K562 (cell line): ENCODE data around the gene RNF34. TPM values are rescaled to one million over a fixed set of nuclear protein-coding genes. Genes with fewer than 3 reads are reported as not detected.
A peak's percentile ranks its signal among the peaks of the same experiment; 100 is the strongest.

Source experiments
- ATAC-seq: fragments of 200-7000 bp; cut with Tn5 transposase; 3 replicates; pipeline ENCODE4 v1.9.1; 2020; ENCODE audit warnings: moderate library complexity
- BruUV-seq: library from RNA; stranded (reverse); fragments of 400-500 nt; replicated peaks from 2 replicates; lab custom pipeline; 2021; lab: Mats Ljungman, UMichigan
- CTCF ChIA-PET: fragments of 300-600 bp; formaldehyde crosslinking; extraction: SDS; loops from one replicate; lab custom pipeline; 2021; ENCODE audit warnings: low intra/inter-chr PET ratio; lab: Yijun Ruan, JAX
- POLR2A ChIA-PET: fragments of 300-600, 350-650 bp; sonication (Branson Sonifier 250); formaldehyde crosslinking; extraction: SDS; loops from one replicate; lab custom pipeline; 2021; ENCODE audit warnings: antibody characterized with exemption, inconsistent platforms; lab: Yijun Ruan, JAX
- DNase-seq, 4 experiments: peaks; one replicate each; pipeline versions ENCODE4 v3.0.0 to v3.0.0-alpha.2; 2011 to 2018; ENCODE audit warnings: low spot score in 3 of 4, mixed read lengths in 3 of 4; ENCODE audit errors: extremely low read depth in 1 of 4
- FAIRE-seq: peaks from 2 replicates; lab custom pipeline; 2011; peaks lifted over from hg19 to GRCh38; lab: Jason Lieb, UNC
- H2AFZ ChIP-seq: 2 replicates; pipeline ENCODE4 v1.6.0; 2011; ENCODE audit warnings: low read depth, low read length, control low read depth, inconsistent platforms
- H3K27ac ChIP-seq: fragments of 200-600 bp; 3 replicates; pipeline ENCODE4 v1.8.0; 2011; ENCODE audit warnings: low read depth, mild to moderate bottlenecking, control low read depth, inconsistent platforms, low read length, moderate library complexity, mixed read lengths; ENCODE audit errors: extremely low read depth
- H3K27me3 ChIP-seq, 2 experiments: fragments of 300-600 bp in 1 of 2; 2 replicates in 1 of 2; 3 replicates in 1 of 2; pipeline versions ENCODE4 v1.6.0 to v1.8.0; 2011; ENCODE audit warnings: inconsistent platforms in 2 of 2, low read length in 2 of 2, mild to moderate bottlenecking in 1 of 2, mixed read lengths in 1 of 2, moderate library complexity in 1 of 2; ENCODE audit not compliant: control insufficient read depth in 2 of 2, insufficient read depth in 2 of 2
- H3K36me3 ChIP-seq: fragments of 300-600 bp; 3 replicates; pipeline ENCODE4 v1.8.0; 2011; ENCODE audit warnings: mild to moderate bottlenecking, low read length, inconsistent platforms; ENCODE audit not compliant: control insufficient read depth, insufficient read depth
- H3K4me1 ChIP-seq, 2 experiments: fragments of 200-600 bp in 1 of 2; replicated peaks in 1 of 2; 2 replicates in 1 of 2; 3 replicates in 1 of 2; pipeline versions ENCODE4 v1.5.1 to v1.8.0; 2011; ENCODE audit warnings: inconsistent platforms in 2 of 2, low read length in 2 of 2, mild to moderate bottlenecking in 1 of 2, mixed read lengths in 1 of 2, moderate library complexity in 1 of 2; ENCODE audit not compliant: control insufficient read depth in 2 of 2, insufficient read depth in 2 of 2
- H3K4me2 ChIP-seq: 2 replicates; pipeline ENCODE4 v1.6.1; 2011; ENCODE audit warnings: low read length, control low read depth, inconsistent platforms, mixed read lengths; ENCODE audit not compliant: insufficient read depth
- H3K4me3 ChIP-seq: fragments of 200-600 bp; sonication (generic), shearing (Covaris generic); 2 replicates; pipeline ENCODE4 v1.5.1; 2016; ENCODE audit warnings: control low read depth, inconsistent platforms
- H3K79me2 ChIP-seq: fragments of 200-600 bp; 3 replicates; pipeline ENCODE4 v1.8.0; 2011; ENCODE audit warnings: low read length, inconsistent platforms; ENCODE audit not compliant: control insufficient read depth, insufficient read depth
- H3K9ac ChIP-seq, 2 experiments: 2 replicates each; pipeline versions ENCODE4 v1.6.0 to v1.6.1; 2011; ENCODE audit warnings: low read depth in 2 of 2, low read length in 2 of 2, control low read depth in 1 of 2, inconsistent platforms in 1 of 2, mild to moderate bottlenecking in 1 of 2, mixed read lengths in 1 of 2; ENCODE audit not compliant: insufficient read depth in 1 of 2
- H3K9me1 ChIP-seq: one replicate; pipeline ENCODE4 v1.6.0; 2011; ENCODE audit warnings: inconsistent platforms, mild to moderate bottlenecking, low read length, moderate library complexity; ENCODE audit not compliant: control insufficient read depth, insufficient read depth
- H3K9me3 ChIP-seq: replicated peaks from 2 replicates; pipeline ENCODE4 v1.5.1; 2011; ENCODE audit warnings: low read depth, low read length, inconsistent platforms; ENCODE audit not compliant: control insufficient read depth, insufficient read depth
- H4K20me1 ChIP-seq: replicated peaks from 2 replicates; pipeline ENCODE4 v1.6.1; 2011; ENCODE audit warnings: low read length, inconsistent platforms, mixed read lengths; ENCODE audit not compliant: control insufficient read depth, insufficient read depth
- MCM3 ChIP-seq: fragments of 450-650 bp; IDR thresholded peaks from 2 replicates; pipeline ENCODE4 v1.6.1; 2016
- POLR2G ChIP-seq: fragments of 200-400 bp; formaldehyde crosslinking; IDR thresholded peaks from 2 replicates; pipeline ENCODE4 v1.6.1; 2017; ENCODE audit warnings: low read depth, mild to moderate bottlenecking, antibody characterized with exemption, low read length, moderate library complexity
- RBFOX2 ChIP-seq: fragments of 200-400 bp; formaldehyde crosslinking; IDR thresholded peaks from 2 replicates; pipeline ENCODE4 v1.6.1; 2017; ENCODE audit warnings: low read depth, mild to moderate bottlenecking, low read length, moderate library complexity
- ZBTB43 ChIP-seq: sonication (generic); formaldehyde crosslinking; IDR thresholded peaks from 2 replicates; pipeline ENCODE4 v1.8.0; 2023; ENCODE audit warnings: mild to moderate bottlenecking, missing genetic modification reagents
- WGBS: fragments of 100-300 bp; shearing (Covaris generic); methylation state at CpG from one replicate; pipeline ENCODE4 v1.1.6; 2016; ENCODE audit warnings: low coverage, mixed read lengths; ENCODE audit not compliant: insufficient coverage; ENCODE audit errors: missing lambda C conversion rate; 5-methylcytosine and 5-hydroxymethylcytosine counted together
- in situ Hi-C: fragments of 300-500 bp; cut with MboI; formaldehyde crosslinking; loops from 4 replicates; pipeline ENCODE4 v1.15.0; 2018; ENCODE audit warnings: inconsistent platforms, mixed read lengths
- intact Hi-C: fragments of 100-400 bp; cut with micrococcal nuclease; formaldehyde crosslinking; loops from 2 replicates; pipeline ENCODE4 v1.14.2; 2022
- polyA plus RNA-seq, 8 experiments: library from polyadenylated mRNA; depleted of rRNA in 4 of 8; stranded (reverse) in 5 of 8; unstranded in 3 of 8; fragments of >200 nt; fragmentation: Nextera tagmentation in 2 of 8; fragmentation: Illumina TruSeq in 1 of 8; extraction: Ambion mirVana in 2 of 8; extraction: Trizol in 1 of 8; gene quantifications; 2 replicates each; pipeline versions ENCODE4 v1.2.1 to v1.2.3, GENCODE V29; 2011 to 2014; ENCODE audit warnings: inconsistent platforms in 1 of 8, missing spikeins in 1 of 8
- total RNA-seq, 7 experiments: library from RNA; depleted of rRNA in 6 of 7; stranded (reverse); fragments of >200 nt in 6 of 7; fragmentation: Illumina TruSeq in 2 of 7; extraction: Trizol in 2 of 7; gene quantifications; 2 replicates each; pipeline versions ENCODE4 v1.2.1 to v1.2.3, GENCODE V29; 2011 to 2021; ENCODE audit warnings: low replicate concordance in 1 of 7

RNF34 gene
- total and polyA plus RNA-seq, 9 of the 15 experiments (the other 6 are each of a cell fraction or from before 2014, with no cell fraction given), result 41.7 to 88.9 (median 54.1) TPM

GRCh38 chr12:121423253-121423652 is 23.3 kb downstream of the RNF34 start:
- CTCF ChIA-PET, result no interaction called here
- Histone ChIP-seq H3K27ac (no peak overlapping the region), H3K79me2 (no peaks in the 10 kb centered on the region), H3K9ac (no peak overlapping the region), H3K4me3 (no peak overlapping the region), H4K20me1 (no peaks in the 10 kb centered on the region), H3K4me1 (peaks cover 8 to 10% of the 10 kb centered on the region in 2 experiments; a peak in 4 of 5 replicates), H3K9me3 (no peaks in the 10 kb centered on the region), H3K9me1 (no peaks in the 10 kb centered on the region), H3K4me2 (no peak overlapping the region), H3K27me3 (no peaks in the 10 kb centered on the region), H3K36me3 (peaks cover 94% of the 10 kb centered on the region), H2AFZ (no peak overlapping the region)
- WGBS, result 94% methylated on average over 14 of the region's 14 CpGs
- TF ChIP-seq MCM3, result no peak
- peak; percentile 22; the same call in 1 of the 2 replicates for TF ChIP-seq RBFOX2
- TF ChIP-seq ZBTB43 (CRISPR knock-in tag), result no peak
- peak; percentile 51; the same call in 1 of the 2 replicates for TF ChIP-seq POLR2G
- ATAC-seq, result no peak
- no TSS peak for BruUV-seq
- DNase-seq, result no peak
- POLR2A ChIA-PET, result interaction anchor here (0.6 to 1.8 kb wide), 6 partner anchors 9 to 72 kb away, joined by 3 to 12 read pairs (median 3); partner anchors contain the start of gene ANAPC5
- intact Hi-C loops (no loop called here), in situ Hi-C loops (no loop called here)
- no peak for FAIRE-seq
